Gastroesophageal sphincter (tissue), 4 donors: ENCODE results near the gene LMNA. TPM values are rescaled to one million over a fixed set of nuclear protein-coding genes. Genes with fewer than 3 reads are reported as not detected.

ENCODE experiments used
- ATAC-seq: fragments of 150-250 bp; one replicate; pipeline ENCODE4 v1.9.1; 2016; ENCODE audit warnings: mild to moderate bottlenecking, moderate library complexity
- H3K27ac ChIP-seq, 4 donors: fragments of 200-600 bp; sonication (generic) in 3 of 4; 1 replicate in 3 of 4; 2 replicates in 1 of 4; pipeline ENCODE4 v1.5.1; 2016 to 2019
- H3K27me3 ChIP-seq: fragments of 200-600 bp; sonication (generic); one replicate; pipeline ENCODE4 v1.5.1; 2019
- H3K36me3 ChIP-seq, 2 donors: fragments of 200-600 bp; sonication (generic); one replicate each; pipeline ENCODE4 v1.5.1; 2019; ENCODE audit warnings: control low read depth in 1 of 2
- H3K4me1 ChIP-seq, 3 donors: fragments of 200-600 bp; sonication (generic); 1 replicate in 2 of 3; 2 replicates in 1 of 3; pipeline ENCODE4 v1.5.1; 2016 to 2019; ENCODE audit warnings: control low read depth in 2 of 3
- H3K4me3 ChIP-seq, 2 donors: fragments of 200-600 bp; sonication (generic); one replicate each; pipeline ENCODE4 v1.5.1; 2019; ENCODE audit warnings: mild to moderate bottlenecking in 1 of 2, moderate library complexity in 1 of 2
- H3K9me3 ChIP-seq, 3 donors: fragments of 200-600 bp; sonication (generic); one replicate each; pipeline ENCODE4 v1.5.1; 2017 to 2019; ENCODE audit warnings: control low read depth in 2 of 3
- CTCF ChIP-seq, 4 experiments: fragments of 200-600 bp in 2 of 4; fragments of 450-650 bp in 2 of 4; sonication (generic) in 1 of 4; IDR thresholded peaks; one replicate each; pipeline ENCODE4 v1.5.1; 2017 to 2019; ENCODE audit warnings: antibody characterized with exemption in 4 of 4, mild to moderate bottlenecking in 2 of 4, moderate library complexity in 2 of 4
- EP300 ChIP-seq: sonication (generic); formaldehyde crosslinking; IDR thresholded peaks from one replicate; pipeline ENCODE4 v1.6.1; 2017; ENCODE audit warnings: antibody characterized with exemption, mild to moderate bottlenecking
- POLR2A ChIP-seq, 2 donors: fragments of 450-650 bp; IDR thresholded peaks; one replicate each; pipeline ENCODE4 v1.6.1; 2017; ENCODE audit warnings: antibody characterized with exemption in 2 of 2, mild to moderate bottlenecking in 2 of 2, moderate library complexity in 1 of 2
- POLR2AphosphoS5 ChIP-seq: sonication (generic); formaldehyde crosslinking; IDR thresholded peaks from one replicate; pipeline ENCODE4 v1.6.1; 2017; ENCODE audit warnings: antibody characterized with exemption
- WGBS, 2 donors: methylation state at CpG; one replicate each; pipeline ENCODE4 v1.1.5; 2018; ENCODE audit warnings: low coverage in 1 of 2; 5-methylcytosine and 5-hydroxymethylcytosine counted together
- total RNA-seq, 4 donors: library from RNA; depleted of rRNA; stranded (reverse); fragments of >200 nt; gene quantifications; one replicate each; pipeline ENCODE4 v1.1.0, GENCODE V29; 2016

Gene LMNA
- total RNA-seq, 4 donors from 2014 or later: 327 to 617 (median 519) TPM

- no peaks in the 10 kb centered on the region for H3K36me3 ChIP-seq
- no peaks in the 10 kb centered on the region for H3K9me3 ChIP-seq
- peak overlapping the region in 3 of 4 donors; percentile 58 to 97 (median 94) for H3K27ac ChIP-seq
- no peak for TF ChIP-seq POLR2AphosphoS5
- no peak for TF ChIP-seq EP300
- TF ChIP-seq POLR2A (IDR thresholded peaks at IDR 0.05): no peak
- no peak for TF ChIP-seq CTCF (IDR thresholded peaks at IDR 0.05)
- H3K4me3 ChIP-seq: no peak overlapping the region
- WGBS, 2 donors: 80 to 83% methylated on average over 1 of the region's 3 CpGs
- no peak for ATAC-seq
- peaks cover 18 to 72% (median 43%) of the 10 kb centered on the region in 3 donors for H3K4me1 ChIP-seq
- no peaks in the 10 kb centered on the region for H3K27me3 ChIP-seq
These were observed 6.5 kb upstream of the LMNA start for GRCh38 chr1:156108057-156108456.

- Histone ChIP-seq H3K27me3 (no peaks in the 10 kb centered on the region), H3K27ac (peak overlapping the region in 3 of 4 donors; percentile 58 to 97 (median 94)), H3K9me3 (no peaks in the 10 kb centered on the region), H3K4me1 (peaks cover 16 to 72% (median 40%) of the 10 kb centered on the region in 3 donors), H3K4me3 (no peak overlapping the region), H3K36me3 (no peaks in the 10 kb centered on the region)
- TF ChIP-seq POLR2AphosphoS5 (peak; percentile 41), POLR2A (IDR thresholded peaks at IDR 0.05) (no peak)
- 65 to 79% methylated on average over 2 to 6 of the region's 6 CpGs for WGBS, 2 donors
- ATAC-seq: no peak
These were observed 5.8 kb upstream of the LMNA start for GRCh38 chr1:156108664-156109241.

- no peaks in the 10 kb centered on the region for H3K36me3 ChIP-seq
- H3K4me3 ChIP-seq: no peak overlapping the region
- H3K4me1 ChIP-seq: peaks cover 5 to 64% (median 31%) of the 10 kb centered on the region in 3 donors
- H3K9me3 ChIP-seq: no peaks in the 10 kb centered on the region
- TF ChIP-seq EP300: no peak
- no peak for TF ChIP-seq POLR2AphosphoS5
- TF ChIP-seq POLR2A (IDR thresholded peaks at IDR 0.05): no peak
- TF ChIP-seq CTCF (IDR thresholded peaks at IDR 0.05): no peak
- peak overlapping the region in 2 of 4 donors; percentile 1 to 100 for H3K27ac ChIP-seq
- 86% methylated on average over 1 of the region's 2 CpGs; no CpG with 5 or more reads in 1 of the 2 donors for WGBS, 2 donors
- ATAC-seq: no peak
- no peaks in the 10 kb centered on the region for H3K27me3 ChIP-seq
These were observed 4.3 kb upstream of the LMNA start for GRCh38 chr1:156110252-156110651.

DNA sequence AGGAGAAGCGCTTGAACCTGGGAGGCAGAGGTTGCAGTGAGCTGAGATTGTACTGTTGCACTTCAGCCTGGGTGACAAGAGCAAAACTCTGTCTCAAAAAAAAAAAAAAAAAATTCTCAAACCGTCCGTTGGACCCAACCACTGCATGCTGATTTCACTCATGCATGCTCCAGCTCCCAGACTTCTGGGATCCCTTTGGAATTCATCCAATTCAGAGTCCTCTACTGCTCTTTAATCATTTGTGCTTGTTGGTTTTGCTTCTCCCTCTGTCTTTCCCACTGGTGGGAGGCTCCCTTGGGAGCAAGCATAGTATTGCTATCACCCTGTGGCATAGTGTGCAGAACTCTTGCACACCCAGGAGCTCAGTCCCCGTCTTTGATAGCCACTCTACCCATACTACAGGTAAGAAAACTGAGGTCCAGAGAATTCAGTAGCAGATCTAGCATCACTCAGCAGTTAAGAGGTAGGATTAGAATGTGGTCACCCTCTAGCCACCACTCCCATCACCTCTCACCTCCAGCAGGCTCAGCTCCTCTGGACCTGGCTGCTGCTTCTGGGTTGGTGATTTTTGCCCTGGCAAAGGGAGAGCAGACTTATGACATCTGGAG lies 3.1 kb upstream of the LMNA start:
- Histone ChIP-seq H3K4me1 (peaks cover 0 to 53% (median 21%) of the 10 kb centered on the region in 3 donors), H3K9me3 (no peaks in the 10 kb centered on the region), H3K27me3 (no peaks in the 10 kb centered on the region), H3K27ac (peak overlapping the region in 3 of 4 donors; percentile 74 to 100 (median 99)), H3K36me3 (no peaks in the 10 kb centered on the region), H3K4me3 (no peak overlapping the region)
- TF ChIP-seq CTCF (IDR thresholded peaks at IDR 0.05) (no peak), POLR2A (IDR thresholded peaks at IDR 0.05) (no peak), POLR2AphosphoS5 (no peak), EP300 (no peak)
- no peak for ATAC-seq
- WGBS, 2 donors: 22 to 43% methylated on average over 2 to 3 of the region's 4 CpGs

GRCh38 chr1:156112276-156113137 lies 2.0 kb upstream of the LMNA start:
- Histone ChIP-seq H3K27ac (peak overlapping the region in 3 of 4 donors; percentile 74 to 100 (median 99)), H3K4me3 (no peak overlapping the region), H3K9me3 (no peaks in the 10 kb centered on the region), H3K4me1 (peaks cover 0 to 53% (median 18%) of the 10 kb centered on the region in 3 donors), H3K27me3 (no peaks in the 10 kb centered on the region), H3K36me3 (no peaks in the 10 kb centered on the region)
- WGBS, 2 donors: 40 to 49% methylated on average over 7 to 8 of the region's 10 CpGs
- peak; percentile 53 for TF ChIP-seq POLR2AphosphoS5
- no peak for TF ChIP-seq EP300
- TF ChIP-seq CTCF (IDR thresholded peaks at IDR 0.05): no peak
- ATAC-seq: no peak
